Measurements from ENCODE around the gene MTHFD2.

Gene MTHFD2

GRCh38 chr2:74179063-74179865 is 19.2 kb upstream of the MTHFD2 start (continued):
- TF ChIP-seq ZNF18 (tag by site-specific recombination; IDR thresholded peaks at IDR 0.05) = no peak
- peak; percentile 17; the same call in 1 of the 2 replicates for TF ChIP-seq CTCF (tag by site-specific recombination; IDR thresholded peaks at IDR 0.05)
- no peak for TF ChIP-seq ZNF221 (tag by site-specific recombination; IDR thresholded peaks at IDR 0.05; ENCODE audit: borderline replicate concordance)
- no peak for TF ChIP-seq ZNF677 (tag by site-specific recombination; IDR thresholded peaks at IDR 0.05)
- no peak for TF ChIP-seq ZNF76 (tag by site-specific recombination; IDR thresholded peaks at IDR 0.05; ENCODE audit: borderline replicate concordance, low read depth)
- TF ChIP-seq, protein P1, sequence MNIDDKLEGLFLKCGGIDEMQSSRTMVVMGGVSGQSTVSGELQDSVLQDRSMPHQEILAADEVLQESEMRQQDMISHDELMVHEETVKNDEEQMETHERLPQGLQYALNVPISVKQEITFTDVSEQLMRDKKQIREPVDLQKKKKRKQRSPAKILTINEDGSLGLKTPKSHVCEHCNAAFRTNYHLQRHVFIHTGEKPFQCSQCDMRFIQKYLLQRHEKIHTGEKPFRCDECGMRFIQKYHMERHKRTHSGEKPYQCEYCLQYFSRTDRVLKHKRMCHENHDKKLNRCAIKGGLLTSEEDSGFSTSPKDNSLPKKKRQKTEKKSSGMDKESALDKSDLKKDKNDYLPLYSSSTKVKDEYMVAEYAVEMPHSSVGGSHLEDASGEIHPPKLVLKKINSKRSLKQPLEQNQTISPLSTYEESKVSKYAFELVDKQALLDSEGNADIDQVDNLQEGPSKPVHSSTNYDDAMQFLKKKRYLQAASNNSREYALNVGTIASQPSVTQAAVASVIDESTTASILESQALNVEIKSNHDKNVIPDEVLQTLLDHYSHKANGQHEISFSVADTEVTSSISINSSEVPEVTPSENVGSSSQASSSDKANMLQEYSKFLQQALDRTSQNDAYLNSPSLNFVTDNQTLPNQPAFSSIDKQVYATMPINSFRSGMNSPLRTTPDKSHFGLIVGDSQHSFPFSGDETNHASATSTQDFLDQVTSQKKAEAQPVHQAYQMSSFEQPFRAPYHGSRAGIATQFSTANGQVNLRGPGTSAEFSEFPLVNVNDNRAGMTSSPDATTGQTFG (tag by site-specific recombination; IDR thresholded peaks at IDR 0.05; ENCODE audit: borderline replicate concordance) = no peak
- TF ChIP-seq ZNF626 (tag by site-specific recombination; IDR thresholded peaks at IDR 0.05) = no peak

GRCh38 chr2:74181739-74182138 is 16.7 kb upstream of the MTHFD2 start:
- ChIA-PET POLR2A (interaction anchor here (0.7 to 1.1 kb wide), 2 partner anchors 16 kb away, joined by 3 to 4 read pairs; partner anchors contain the start of gene MTHFD2), CTCF (interaction anchor here (1.4 to 1.6 kb wide), 2 partner anchors 10 to 31 kb away, joined by 5 to 6 read pairs; no protein-coding TSS in a partner anchor)
- H3K4me3 ChIP-seq (ENCODE audit: low read depth, low read length) = no peak overlapping the region

GRCh38 chr2:74183878-74184277 is 14.5 kb upstream of the MTHFD2 start:
- ChIA-PET CTCF (interaction anchor here (0.6 to 0.8 kb wide), 3 partner anchors 35 to 360 kb away, joined by 3 to 7 read pairs (median 4); no protein-coding TSS in a partner anchor), POLR2A (no interaction called here)
- Histone ChIP-seq H3K4me3 (ENCODE audit: low read depth, low read length) (no peak overlapping the region), H3K4me1 (ENCODE audit: control insufficient read depth, insufficient read depth, low read length) (no peaks in the 10 kb centered on the region), H3K27ac (ENCODE audit: extremely low read depth, low read depth, low read length) (no peak overlapping the region), H3K9me3 (ENCODE audit: control insufficient read depth, insufficient read depth, low read depth, low read length) (no peaks in the 10 kb centered on the region), H3K36me3 (ENCODE audit: control insufficient read depth in 2 of 2, insufficient read depth in 1 of 2, low read length in 2 of 2) (no peaks in the 10 kb centered on the region)
- TF ChIP-seq PRDM2 (tag by site-specific recombination; IDR thresholded peaks at IDR 0.05; ENCODE audit: borderline replicate concordance) (no peak), BCL11A (tag by site-specific recombination; IDR thresholded peaks at IDR 0.05; ENCODE audit: low read depth) (no peak), ZNF37A (tag by site-specific recombination; IDR thresholded peaks at IDR 0.05) (no peak), ZNF791 (tag by site-specific recombination; IDR thresholded peaks at IDR 0.05) (no peak), ZSCAN30 (tag by site-specific recombination; IDR thresholded peaks at IDR 0.05) (no peak), ZNF121 (tag by site-specific recombination; IDR thresholded peaks at IDR 0.05) (no peak)

More at GRCh38 chr2:74181739-74182138, 16.7 kb upstream of the MTHFD2 start:
- no peaks in the 10 kb centered on the region for H3K4me1 ChIP-seq (ENCODE audit: control insufficient read depth, insufficient read depth, low read length)
- H3K9me3 ChIP-seq (ENCODE audit: control insufficient read depth, insufficient read depth, low read depth, low read length) = no peaks in the 10 kb centered on the region
- no peak overlapping the region for H3K27ac ChIP-seq (ENCODE audit: extremely low read depth, low read depth, low read length)
- peaks cover 2 to 4% of the 10 kb centered on the region in 2 experiments; a peak in 2 of 3 replicates for H3K36me3 ChIP-seq (ENCODE audit: control insufficient read depth in 2 of 2, insufficient read depth in 1 of 2, low read length in 2 of 2)
- TF ChIP-seq ZNF112 (tag by site-specific recombination; IDR thresholded peaks at IDR 0.05) (no peak), ZFHX2 (tag by site-specific recombination; conservative IDR thresholded peaks at IDR 0.05) (0 out of 2 replicates have a peak, but pooled peaks have one; percentile 14), ZBTB17 (tag by site-specific recombination; IDR thresholded peaks at IDR 0.05) (peak; percentile 47; the same call in 1 of the 2 replicates), ZNF549 (tag by site-specific recombination; IDR thresholded peaks at IDR 0.05) (no peak), ZNF10 (tag by site-specific recombination; IDR thresholded peaks at IDR 0.05) (no peak)

All from HEK293 (cell line).